ENCODE results near the gene TPCN2.
"Not testable (repeated sequence)": the region's sequence is repeated elsewhere in the genome, so short reads cannot be mapped to it uniquely, and the experiment has no call there.

TPCN2 gene

GRCh38 chr11:69121621-69122325 lies 73.0 kb downstream of the TPCN2 start:
- in situ Hi-C loops (cut with MboI; ENCODE audit: low sequenced_read_pairs) = no loop called here

GRCh38 chr11:69122326-69122629 lies 73.5 kb downstream of the TPCN2 start:
- in situ Hi-C loops (cut with MboI; ENCODE audit: low sequenced_read_pairs) = no loop called here

GRCh38 chr11:69122630-69123431 lies 74.1 kb downstream of the TPCN2 start:
- in situ Hi-C loops (cut with MboI; ENCODE audit: low sequenced_read_pairs) = no loop called here

- in situ Hi-C loops (cut with MboI; ENCODE audit: low sequenced_read_pairs) = no loop called here
These were observed 75.1 kb downstream of the TPCN2 start for GRCh38 chr11:69123593-69124545.

- in situ Hi-C loops (cut with MboI; ENCODE audit: low sequenced_read_pairs) = no loop called here
These were observed 77.1 kb downstream of the TPCN2 start for GRCh38 chr11:69125861-69126260.

- in situ Hi-C loops (cut with MboI; ENCODE audit: low sequenced_read_pairs) = no loop called here
These were observed 77.6 kb downstream of the TPCN2 start for GRCh38 chr11:69126286-69126685.

GRCh38 chr11:69127081-69127850 lies 78.5 kb downstream of the TPCN2 start:
- in situ Hi-C loops (cut with MboI; ENCODE audit: low sequenced_read_pairs) = no loop called here

GRCh38 chr11:69127884-69128283 lies 79.2 kb downstream of the TPCN2 start:
- in situ Hi-C loops (cut with MboI; ENCODE audit: low sequenced_read_pairs) = no loop called here

GRCh38 chr11:69129053-69129452 lies 80.3 kb downstream of the TPCN2 start:
- in situ Hi-C loops (cut with MboI; ENCODE audit: low sequenced_read_pairs) = no loop called here

- in situ Hi-C loops (cut with MboI; ENCODE audit: low sequenced_read_pairs) = no loop called here
These were observed 80.9 kb downstream of the TPCN2 start for GRCh38 chr11:69129647-69130046.

- in situ Hi-C loops (cut with MboI; ENCODE audit: low sequenced_read_pairs) = no loop called here
These were observed 81.9 kb downstream of the TPCN2 start for GRCh38 chr11:69130654-69131053.

- in situ Hi-C loops (cut with MboI; ENCODE audit: low sequenced_read_pairs) = no loop called here
These were observed 82.4 kb downstream of the TPCN2 start for GRCh38 chr11:69131121-69131566.

GRCh38 chr11:69131644-69132300 lies 83.0 kb downstream of the TPCN2 start:
- in situ Hi-C loops (cut with MboI; ENCODE audit: low sequenced_read_pairs) = no loop called here

GRCh38 chr11:69132301-69132670 lies 83.6 kb downstream of the TPCN2 start:
- in situ Hi-C loops (cut with MboI; ENCODE audit: low sequenced_read_pairs) = no loop called here

GRCh38 chr11:69133251-69133650 lies 84.5 kb downstream of the TPCN2 start:
- in situ Hi-C loops (cut with MboI; ENCODE audit: low sequenced_read_pairs) = no loop called here

- in situ Hi-C loops (cut with MboI; ENCODE audit: low sequenced_read_pairs) = not testable (repeated sequence)
These were observed 85.5 kb downstream of the TPCN2 start for GRCh38 chr11:69134182-69134581.

- in situ Hi-C loops (cut with MboI; ENCODE audit: low sequenced_read_pairs) = no loop called here
These were observed 86.2 kb downstream of the TPCN2 start for GRCh38 chr11:69134957-69135356.

GRCh38 chr11:69135420-69136363 lies 87.0 kb downstream of the TPCN2 start:
- in situ Hi-C loops (cut with MboI; ENCODE audit: low sequenced_read_pairs) = no loop called here

GRCh38 chr11:69136471-69136870 lies 87.7 kb downstream of the TPCN2 start:
- in situ Hi-C loops (cut with MboI; ENCODE audit: low sequenced_read_pairs) = no loop called here

Measured in HL-60/S4 treated with phorbol 12-myristate 13-acetate at 8.2 ng/mL for 4 days and 3 days (cell line).